OCI-LY1 (cell line): ENCODE data around the gene KRT5.

ENCODE experiments used
- H2AFZ ChIP-seq: fragments of 200-600 bp; sonication (generic), shearing (Covaris generic); 2 replicates; pipeline ENCODE4 v1.6.0; 2014; ENCODE audit warnings: antibody characterized with exemption, mild to moderate bottlenecking, low read length
- H3F3A ChIP-seq: fragments of 200-600 bp; sonication (generic), shearing (Covaris generic); 2 replicates; pipeline ENCODE4 v1.6.0; 2014; ENCODE audit warnings: mild to moderate bottlenecking, antibody characterized with exemption, low read length, moderate library complexity; ENCODE audit not compliant: insufficient read depth
- H3K27ac ChIP-seq: fragments of 200-600 bp; sonication (generic); 2 replicates; pipeline ENCODE4 v1.5.1; 2014; ENCODE audit warnings: low read length, mixed run types, mild to moderate bottlenecking, low read depth; ENCODE audit not compliant: poor library complexity, severe bottlenecking
- H3K27me3 ChIP-seq: fragments of 200-600 bp; sonication (generic); 2 replicates; pipeline ENCODE4 v1.6.0; 2014; ENCODE audit warnings: antibody characterized with exemption, mild to moderate bottlenecking, low read length, moderate library complexity; ENCODE audit not compliant: insufficient read depth
- H3K36me3 ChIP-seq: fragments of 200-600 bp; sonication (generic); 2 replicates; pipeline ENCODE4 v1.6.1; 2014; ENCODE audit warnings: mild to moderate bottlenecking, antibody characterized with exemption, low read length, moderate library complexity, mixed read lengths; ENCODE audit not compliant: insufficient read depth
- H3K4me1 ChIP-seq: fragments of 200-600 bp; sonication (generic); 2 replicates; pipeline ENCODE4 v1.5.1; 2014; ENCODE audit warnings: mild to moderate bottlenecking, low read length, moderate library complexity; ENCODE audit not compliant: insufficient read depth, severe bottlenecking
- H3K4me2 ChIP-seq: fragments of 200-600 bp; sonication (generic), shearing (Covaris generic); 2 replicates; pipeline ENCODE4 v1.6.1; 2014; ENCODE audit warnings: low read length
- H3K4me3 ChIP-seq: fragments of 200-600 bp; sonication (generic); 2 replicates; pipeline ENCODE4 v1.5.1; 2014; ENCODE audit warnings: low read length, low read depth, mild to moderate bottlenecking, mixed read lengths; ENCODE audit not compliant: poor library complexity, severe bottlenecking
- H3K79me2 ChIP-seq: fragments of 200-600 bp; shearing (Covaris generic); 2 replicates; pipeline ENCODE4 v1.6.1; 2016; ENCODE audit warnings: mixed run types, low read length, mixed read lengths; ENCODE audit not compliant: insufficient read depth
- H3K9ac ChIP-seq: fragments of 200-600 bp; sonication (generic), shearing (Covaris generic); 2 replicates; pipeline ENCODE4 v1.6.1; 2014; ENCODE audit warnings: mild to moderate bottlenecking, low read length, mixed read lengths
- H3K9me2 ChIP-seq: fragments of 200-600 bp; sonication (generic), shearing (Covaris generic); 2 replicates; pipeline ENCODE4 v1.6.1; 2014; ENCODE audit warnings: low read depth, mild to moderate bottlenecking, low read length, mixed read lengths
- H3K9me3 ChIP-seq: fragments of 200-600 bp; shearing (Covaris generic); 2 replicates; pipeline ENCODE4 v1.6.1; 2014; ENCODE audit warnings: low read length, mixed read lengths
- H4K20me1 ChIP-seq: fragments of 200-600 bp; sonication (generic), shearing (Covaris generic); 2 replicates; pipeline ENCODE4 v1.6.0; 2016; ENCODE audit warnings: mild to moderate bottlenecking, low read length; ENCODE audit not compliant: insufficient read depth
- EZH2 ChIP-seq: fragments of 200-600 bp; sonication (generic), shearing (Covaris generic); IDR thresholded peaks from 2 replicates; pipeline ENCODE4 v1.8.0; 2017; ENCODE audit warnings: borderline replicate concordance, mixed run types, mild to moderate bottlenecking, antibody characterized with exemption, low read length, moderate library complexity, mixed read lengths
- TF ChIP-seq, protein P1 (sequence below): fragments of 200-600 bp; sonication (generic), shearing (Covaris generic); IDR thresholded peaks from 2 replicates; pipeline ENCODE4 v1.5.1; 2017; ENCODE audit warnings: mild to moderate bottlenecking, antibody characterized with exemption, low read length, moderate library complexity, mixed read lengths

The KRT5 gene

DNA sequence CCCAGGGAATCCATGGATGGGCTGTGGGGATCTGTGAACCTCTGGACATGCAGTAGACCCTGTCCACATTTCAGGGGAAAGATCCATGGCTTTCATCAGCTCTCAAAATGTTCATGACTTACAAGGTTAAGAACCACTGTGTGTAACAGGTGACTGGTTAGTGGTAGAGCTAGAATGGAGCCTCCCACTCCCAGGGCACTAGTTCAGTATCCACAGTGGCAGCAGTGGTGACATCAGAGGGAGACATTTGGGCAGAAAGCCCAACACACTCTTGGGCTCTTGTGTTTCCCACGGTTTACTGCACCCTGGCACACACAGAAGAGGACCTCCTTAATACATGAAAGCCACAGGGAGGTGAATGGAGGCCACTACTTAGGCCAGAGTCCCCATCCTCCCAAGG lies 44.4 kb upstream of the KRT5 start:
- no peaks in the 10 kb centered on the region for H3K4me1 ChIP-seq
- no peaks in the 10 kb centered on the region for H3K9me3 ChIP-seq
- H3K4me2 ChIP-seq: no peak overlapping the region
- TF ChIP-seq, protein P1, sequence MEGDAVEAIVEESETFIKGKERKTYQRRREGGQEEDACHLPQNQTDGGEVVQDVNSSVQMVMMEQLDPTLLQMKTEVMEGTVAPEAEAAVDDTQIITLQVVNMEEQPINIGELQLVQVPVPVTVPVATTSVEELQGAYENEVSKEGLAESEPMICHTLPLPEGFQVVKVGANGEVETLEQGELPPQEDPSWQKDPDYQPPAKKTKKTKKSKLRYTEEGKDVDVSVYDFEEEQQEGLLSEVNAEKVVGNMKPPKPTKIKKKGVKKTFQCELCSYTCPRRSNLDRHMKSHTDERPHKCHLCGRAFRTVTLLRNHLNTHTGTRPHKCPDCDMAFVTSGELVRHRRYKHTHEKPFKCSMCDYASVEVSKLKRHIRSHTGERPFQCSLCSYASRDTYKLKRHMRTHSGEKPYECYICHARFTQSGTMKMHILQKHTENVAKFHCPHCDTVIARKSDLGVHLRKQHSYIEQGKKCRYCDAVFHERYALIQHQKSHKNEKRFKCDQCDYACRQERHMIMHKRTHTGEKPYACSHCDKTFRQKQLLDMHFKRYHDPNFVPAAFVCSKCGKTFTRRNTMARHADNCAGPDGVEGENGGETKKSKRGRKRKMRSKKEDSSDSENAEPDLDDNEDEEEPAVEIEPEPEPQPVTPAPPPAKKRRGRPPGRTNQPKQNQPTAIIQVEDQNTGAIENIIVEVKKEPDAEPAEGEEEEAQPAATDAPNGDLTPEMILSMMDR: no peak
- H3K9ac ChIP-seq: no peak overlapping the region
- H2AFZ ChIP-seq: no peak overlapping the region
- no peak overlapping the region for H3K27ac ChIP-seq
- H3K79me2 ChIP-seq: no peaks in the 10 kb centered on the region
- H3K27me3 ChIP-seq: peaks cover 3% of the 10 kb centered on the region; the same call in 1 of the 2 replicates
- no peaks in the 10 kb centered on the region for H3K36me3 ChIP-seq
- no peaks in the 10 kb centered on the region for H4K20me1 ChIP-seq
- H3F3A ChIP-seq: no peaks in the 10 kb centered on the region
- no peaks in the 10 kb centered on the region for H3K9me2 ChIP-seq
- no peak overlapping the region for H3K4me3 ChIP-seq

DNA sequence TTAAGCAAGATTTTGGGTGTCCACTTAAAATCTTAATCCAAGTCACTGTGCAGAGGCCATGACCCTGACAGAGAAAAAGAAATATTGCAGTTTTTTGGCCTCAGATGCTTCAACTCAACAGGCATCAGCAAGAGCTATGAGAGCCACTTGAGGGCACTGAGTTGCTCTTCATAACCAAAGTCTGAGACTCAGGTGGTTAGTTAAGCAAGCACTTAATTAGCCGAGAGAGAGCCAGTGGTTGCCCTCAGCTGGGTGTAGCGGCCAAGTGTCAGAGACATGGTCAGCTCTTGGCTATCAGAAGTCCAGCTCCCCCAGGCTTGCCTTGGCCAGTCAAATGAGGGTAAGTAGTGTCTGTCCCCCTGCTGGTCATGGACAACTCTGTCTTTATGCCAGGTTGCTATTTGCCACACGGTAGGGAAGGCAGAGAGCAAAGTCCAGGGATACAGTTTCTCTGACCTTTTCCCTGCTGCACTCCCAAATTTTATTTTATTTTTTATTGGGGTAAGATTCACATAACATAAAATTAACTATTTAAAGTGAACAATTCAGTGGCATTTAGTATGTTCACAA lies 41.8 kb upstream of the KRT5 start:
- H3K9me3 ChIP-seq: no peaks in the 10 kb centered on the region
- no peak overlapping the region for H3K4me2 ChIP-seq
- TF ChIP-seq, protein P1: no peak
- TF ChIP-seq EZH2: no peak
- no peaks in the 10 kb centered on the region for H3K79me2 ChIP-seq
- peaks cover 3% of the 10 kb centered on the region; the same call in 1 of the 2 replicates for H3K27me3 ChIP-seq
- no peaks in the 10 kb centered on the region for H3K9me2 ChIP-seq
- no peak overlapping the region for H3K27ac ChIP-seq
- H3K4me1 ChIP-seq: no peaks in the 10 kb centered on the region
- H2AFZ ChIP-seq: no peak overlapping the region
- H3K9ac ChIP-seq: no peak overlapping the region
- H3F3A ChIP-seq: no peaks in the 10 kb centered on the region
- no peaks in the 10 kb centered on the region for H4K20me1 ChIP-seq
- no peak overlapping the region for H3K4me3 ChIP-seq
- H3K36me3 ChIP-seq: no peaks in the 10 kb centered on the region

DNA sequence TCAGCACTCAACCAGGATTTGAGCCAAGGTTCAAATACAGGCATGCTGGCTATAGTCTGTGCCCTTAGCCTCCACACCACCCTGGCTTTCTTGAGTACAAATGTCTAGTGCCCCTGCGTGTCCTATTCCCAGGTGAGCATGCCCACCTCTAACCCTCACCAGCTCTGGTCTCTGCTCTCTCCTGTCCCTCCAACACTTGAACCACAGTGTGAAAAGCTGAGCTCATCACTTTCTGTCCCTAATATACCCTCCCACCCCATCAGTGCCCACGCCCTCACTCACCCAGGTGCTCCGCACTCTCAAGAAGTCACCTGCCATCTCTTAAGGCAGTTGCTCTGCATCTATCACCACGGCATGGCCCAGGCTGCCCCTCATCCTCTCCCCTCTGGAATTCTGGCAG lies 39.8 kb upstream of the KRT5 start:
- Histone ChIP-seq H4K20me1 (no peaks in the 10 kb centered on the region), H3K9me2 (no peaks in the 10 kb centered on the region), H3K4me3 (no peak overlapping the region), H3K27me3 (peaks cover 3% of the 10 kb centered on the region; the same call in 1 of the 2 replicates), H3K79me2 (no peaks in the 10 kb centered on the region), H3K36me3 (no peaks in the 10 kb centered on the region), H3K4me1 (no peaks in the 10 kb centered on the region), H3K9ac (no peak overlapping the region), H3F3A (no peaks in the 10 kb centered on the region), H2AFZ (no peak overlapping the region), H3K27ac (no peak overlapping the region), H3K4me2 (no peak overlapping the region), H3K9me3 (no peaks in the 10 kb centered on the region)
- TF ChIP-seq, protein P1: no peak
- TF ChIP-seq EZH2: no peak
